Left ventricle myocardium inferior (tissue), 1 donor: ENCODE measurements around the gene LSP1. TPM values are rescaled to one million over a fixed set of nuclear protein-coding genes. Genes with fewer than 3 reads are reported as not detected.
A peak's percentile ranks its signal among the peaks of the same experiment; 100 is the strongest.

ENCODE experiments used
- DNase-seq: peaks from one replicate; pipeline ENCODE4 v3.0.0-alpha.2; 2020
- H3K27ac ChIP-seq: fragments of 200-600 bp; replicated peaks from 2 replicates; pipeline ENCODE4 v1.8.0; 2021
- H3K27me3 ChIP-seq: fragments of 200-600 bp; 2 replicates; pipeline ENCODE4 v1.8.0; 2021; ENCODE audit warnings: low read depth
- H3K36me3 ChIP-seq: fragments of 200-600 bp; 2 replicates; pipeline ENCODE4 v1.8.0; 2021
- H3K4me1 ChIP-seq: fragments of 200-600 bp; 2 replicates; pipeline ENCODE4 v1.8.0; 2021
- H3K4me3 ChIP-seq: fragments of 200-600 bp; 2 replicates; pipeline ENCODE4 v1.8.0; 2021; ENCODE audit warnings: mild to moderate bottlenecking, moderate library complexity
- H3K9me3 ChIP-seq: fragments of 200-600 bp; replicated peaks from 2 replicates; pipeline ENCODE4 v1.8.0; 2021
- CTCF ChIP-seq: fragments of 200-600 bp; IDR thresholded peaks from 2 replicates; pipeline ENCODE4 v1.8.0; 2021; ENCODE audit warnings: antibody characterized with exemption, mild to moderate bottlenecking, borderline replicate concordance
- intact Hi-C: fragments of 100-400 bp; cut with micrococcal nuclease; formaldehyde crosslinking; loops from one replicate; pipeline ENCODE4 v1.11.0; 2022
- total RNA-seq: library from RNA; stranded (reverse); fragmentation: NEBNext Ultra II Directional; extraction: Animal tissue kit (Norgen Biotek cat#: 25700); gene quantifications from one replicate; pipeline ENCODE4 v1.2.1, GENCODE V29; 2021
- donor health status: DM: no; HTN: yes; CAD: no; lungs with severe emphysema.

LSP1 gene
- total RNA-seq, 1 donor from 2014 or later: 19.7 TPM

- intact Hi-C loops: no loop called here
- TF ChIP-seq CTCF: no peak
- Histone ChIP-seq H3K27ac (no peak overlapping the region), H3K9me3 (no peaks in the 10 kb centered on the region), H3K4me3 (no peak overlapping the region), H3K27me3 (no peaks in the 10 kb centered on the region), H3K4me1 (peaks cover 33% of the 10 kb centered on the region), H3K36me3 (no peaks in the 10 kb centered on the region)
- peak; percentile 11 for DNase-seq
Measured at GRCh38 chr11:1935156-1936071, 82.5 kb downstream of the LSP1 start.

- H3K9me3 ChIP-seq: no peaks in the 10 kb centered on the region
- no peaks in the 10 kb centered on the region for H3K27me3 ChIP-seq
- no peak overlapping the region for H3K27ac ChIP-seq
- H3K4me1 ChIP-seq: peaks cover 26% of the 10 kb centered on the region
- no peak for TF ChIP-seq CTCF
- no peak overlapping the region for H3K4me3 ChIP-seq
- H3K36me3 ChIP-seq: no peaks in the 10 kb centered on the region
- intact Hi-C loops: no loop called here
- DNase-seq: peak; percentile 10
Measured at GRCh38 chr11:1936072-1936780, 83.3 kb downstream of the LSP1 start.

GRCh38 chr11:1936781-1937615 is 84.1 kb downstream of the LSP1 start:
- H3K27me3 ChIP-seq: no peaks in the 10 kb centered on the region
- no peak overlapping the region for H3K27ac ChIP-seq
- DNase-seq: peak; percentile 11
- TF ChIP-seq CTCF: no peak
- no peak overlapping the region for H3K4me3 ChIP-seq
- intact Hi-C loops: no loop called here
- no peaks in the 10 kb centered on the region for H3K36me3 ChIP-seq
- peaks cover 18% of the 10 kb centered on the region for H3K4me1 ChIP-seq
- no peaks in the 10 kb centered on the region for H3K9me3 ChIP-seq

- no peaks in the 10 kb centered on the region for H3K27me3 ChIP-seq
- no peaks in the 10 kb centered on the region for H3K36me3 ChIP-seq
- H3K27ac ChIP-seq: peak overlapping the region; percentile 73
- no peak for TF ChIP-seq CTCF
- intact Hi-C loops: no loop called here
- H3K9me3 ChIP-seq: no peaks in the 10 kb centered on the region
- no peak for DNase-seq
- H3K4me1 ChIP-seq: peaks cover 18% of the 10 kb centered on the region
- H3K4me3 ChIP-seq: no peak overlapping the region
Measured at GRCh38 chr11:1937616-1938342, 84.9 kb downstream of the LSP1 start.
